ENCODE measurements around the gene BCKDHA. TPM values are rescaled to one million over a fixed set of nuclear protein-coding genes. Genes with fewer than 3 reads are reported as not detected.

The BCKDHA gene
- total and polyA plus RNA-seq, 9 of the 15 experiments (the other 6 are each of a cell fraction or from before 2014, with no cell fraction given), result 4.5 to 52.5 (median 14.1) TPM

DNA sequence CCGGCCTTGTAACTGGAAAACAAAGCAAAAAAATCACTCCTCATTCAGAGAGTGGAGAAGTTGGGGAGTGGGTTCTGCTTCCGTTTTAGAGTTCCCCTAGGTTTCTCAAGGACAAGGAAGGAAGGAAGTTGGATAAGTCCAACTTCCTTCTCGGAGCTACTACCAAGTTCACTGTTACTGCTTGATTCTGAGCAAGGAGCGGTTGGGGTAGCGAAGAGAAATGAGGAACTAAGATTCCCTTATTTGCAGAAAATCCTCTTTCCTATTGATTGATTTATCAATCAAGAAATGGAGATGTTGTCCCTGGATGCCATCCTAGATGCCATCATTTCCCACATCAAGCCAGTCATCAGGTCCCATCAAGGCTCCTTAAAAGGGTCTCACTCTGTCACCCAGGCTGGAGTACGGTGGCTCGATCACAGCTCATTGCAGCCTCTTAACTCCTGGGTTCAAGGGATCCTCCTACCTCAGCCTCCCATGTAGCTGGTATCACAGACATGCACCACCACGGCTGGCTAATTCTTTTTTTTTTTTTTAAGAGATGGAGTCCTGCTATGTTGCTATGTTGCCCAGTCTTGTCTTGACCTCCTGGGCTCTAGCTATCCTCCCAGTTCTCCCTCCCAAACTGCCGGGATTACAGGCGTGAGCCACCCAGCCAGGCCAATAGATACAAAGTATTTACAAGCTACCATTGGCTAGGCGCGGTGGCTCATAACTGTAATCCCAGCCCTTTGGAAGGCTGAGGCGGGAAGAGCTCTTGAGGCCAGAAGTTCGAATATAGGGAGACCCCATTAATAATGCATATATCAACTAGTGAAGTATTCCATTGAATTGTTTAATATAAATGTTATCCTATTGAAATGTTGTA is 32.9 kb upstream of the BCKDHA start (continued):
- TF ChIP-seq, protein P1, sequence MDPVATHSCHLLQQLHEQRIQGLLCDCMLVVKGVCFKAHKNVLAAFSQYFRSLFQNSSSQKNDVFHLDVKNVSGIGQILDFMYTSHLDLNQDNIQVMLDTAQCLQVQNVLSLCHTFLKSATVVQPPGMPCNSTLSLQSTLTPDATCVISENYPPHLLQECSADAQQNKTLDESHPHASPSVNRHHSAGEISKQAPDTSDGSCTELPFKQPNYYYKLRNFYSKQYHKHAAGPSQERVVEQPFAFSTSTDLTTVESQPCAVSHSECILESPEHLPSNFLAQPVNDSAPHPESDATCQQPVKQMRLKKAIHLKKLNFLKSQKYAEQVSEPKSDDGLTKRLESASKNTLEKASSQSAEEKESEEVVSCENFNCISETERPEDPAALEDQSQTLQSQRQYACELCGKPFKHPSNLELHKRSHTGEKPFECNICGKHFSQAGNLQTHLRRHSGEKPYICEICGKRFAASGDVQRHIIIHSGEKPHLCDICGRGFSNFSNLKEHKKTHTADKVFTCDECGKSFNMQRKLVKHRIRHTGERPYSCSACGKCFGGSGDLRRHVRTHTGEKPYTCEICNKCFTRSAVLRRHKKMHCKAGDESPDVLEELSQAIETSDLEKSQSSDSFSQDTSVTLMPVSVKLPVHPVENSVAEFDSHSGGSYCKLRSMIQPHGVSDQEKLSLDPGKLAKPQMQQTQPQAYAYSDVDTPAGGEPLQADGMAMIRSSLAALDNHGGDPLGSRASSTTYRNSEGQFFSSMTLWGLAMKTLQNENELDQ (CRISPR knock-in tag; IDR thresholded peaks at IDR 0.05; ENCODE audit: borderline replicate concordance), result no peak
- TF ChIP-seq, protein P2, sequence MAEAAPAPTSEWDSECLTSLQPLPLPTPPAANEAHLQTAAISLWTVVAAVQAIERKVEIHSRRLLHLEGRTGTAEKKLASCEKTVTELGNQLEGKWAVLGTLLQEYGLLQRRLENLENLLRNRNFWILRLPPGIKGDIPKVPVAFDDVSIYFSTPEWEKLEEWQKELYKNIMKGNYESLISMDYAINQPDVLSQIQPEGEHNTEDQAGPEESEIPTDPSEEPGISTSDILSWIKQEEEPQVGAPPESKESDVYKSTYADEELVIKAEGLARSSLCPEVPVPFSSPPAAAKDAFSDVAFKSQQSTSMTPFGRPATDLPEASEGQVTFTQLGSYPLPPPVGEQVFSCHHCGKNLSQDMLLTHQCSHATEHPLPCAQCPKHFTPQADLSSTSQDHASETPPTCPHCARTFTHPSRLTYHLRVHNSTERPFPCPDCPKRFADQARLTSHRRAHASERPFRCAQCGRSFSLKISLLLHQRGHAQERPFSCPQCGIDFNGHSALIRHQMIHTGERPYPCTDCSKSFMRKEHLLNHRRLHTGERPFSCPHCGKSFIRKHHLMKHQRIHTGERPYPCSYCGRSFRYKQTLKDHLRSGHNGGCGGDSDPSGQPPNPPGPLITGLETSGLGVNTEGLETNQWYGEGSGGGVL (CRISPR knock-in tag; IDR thresholded peaks at IDR 0.05), result no peak
- no peak for TF ChIP-seq CEBPG (CRISPR knock-in tag; IDR thresholded peaks at IDR 0.05)
- TF ChIP-seq CEBPG (tag; conservative IDR thresholded peaks at IDR 0.05 in 1 of 2, IDR thresholded peaks at IDR 0.05 in 1 of 2), result no peak
- TF ChIP-seq BCOR (IDR thresholded peaks at IDR 0.05), result peak; percentile 93
- no peak for TF ChIP-seq ZC3H11A (IDR thresholded peaks at IDR 0.05; ENCODE audit: low read depth, low read length)
- TF ChIP-seq ZNF165 (CRISPR knock-in tag; IDR thresholded peaks at IDR 0.05; ENCODE audit: borderline replicate concordance), result no peak
- no peak for TF ChIP-seq KLF1 (tag; IDR thresholded peaks at IDR 0.05)
- no peak for TF ChIP-seq GATAD2B (IDR thresholded peaks at IDR 0.05; ENCODE audit: borderline replicate concordance)
- no peak for TF ChIP-seq CCNT2 (IDR thresholded peaks at IDR 0.05; ENCODE audit: borderline replicate concordance, extremely low read depth, insufficient read length, low read depth, low read length)
- TF ChIP-seq ASH1L (IDR thresholded peaks at IDR 0.05; ENCODE audit: borderline replicate concordance, low read depth, partially characterized antibody), result no peak
- TF ChIP-seq SMAD4 (CRISPR knock-in tag; conservative IDR thresholded peaks at IDR 0.05), result no peak
- no peak for TF ChIP-seq RAD21 (CRISPR knock-in tag; conservative IDR thresholded peaks at IDR 0.05 in 1 of 2, IDR thresholded peaks at IDR 0.05 in 1 of 2)
- no peak for TF ChIP-seq ZNF146 (CRISPR knock-in tag; IDR thresholded peaks at IDR 0.05; ENCODE audit: unreplicated experiment)
- TF ChIP-seq ZNF316 (IDR thresholded peaks at IDR 0.05), result no peak
- TF ChIP-seq ILF3 (IDR thresholded peaks at IDR 0.05; ENCODE audit: borderline replicate concordance), result no peak
- no peak for TF ChIP-seq BRCA1 (IDR thresholded peaks at IDR 0.05)
- TF ChIP-seq BRCA1 (CRISPR knock-in tag; IDR thresholded peaks at IDR 0.05), result no peak
- TF ChIP-seq, protein P3, sequence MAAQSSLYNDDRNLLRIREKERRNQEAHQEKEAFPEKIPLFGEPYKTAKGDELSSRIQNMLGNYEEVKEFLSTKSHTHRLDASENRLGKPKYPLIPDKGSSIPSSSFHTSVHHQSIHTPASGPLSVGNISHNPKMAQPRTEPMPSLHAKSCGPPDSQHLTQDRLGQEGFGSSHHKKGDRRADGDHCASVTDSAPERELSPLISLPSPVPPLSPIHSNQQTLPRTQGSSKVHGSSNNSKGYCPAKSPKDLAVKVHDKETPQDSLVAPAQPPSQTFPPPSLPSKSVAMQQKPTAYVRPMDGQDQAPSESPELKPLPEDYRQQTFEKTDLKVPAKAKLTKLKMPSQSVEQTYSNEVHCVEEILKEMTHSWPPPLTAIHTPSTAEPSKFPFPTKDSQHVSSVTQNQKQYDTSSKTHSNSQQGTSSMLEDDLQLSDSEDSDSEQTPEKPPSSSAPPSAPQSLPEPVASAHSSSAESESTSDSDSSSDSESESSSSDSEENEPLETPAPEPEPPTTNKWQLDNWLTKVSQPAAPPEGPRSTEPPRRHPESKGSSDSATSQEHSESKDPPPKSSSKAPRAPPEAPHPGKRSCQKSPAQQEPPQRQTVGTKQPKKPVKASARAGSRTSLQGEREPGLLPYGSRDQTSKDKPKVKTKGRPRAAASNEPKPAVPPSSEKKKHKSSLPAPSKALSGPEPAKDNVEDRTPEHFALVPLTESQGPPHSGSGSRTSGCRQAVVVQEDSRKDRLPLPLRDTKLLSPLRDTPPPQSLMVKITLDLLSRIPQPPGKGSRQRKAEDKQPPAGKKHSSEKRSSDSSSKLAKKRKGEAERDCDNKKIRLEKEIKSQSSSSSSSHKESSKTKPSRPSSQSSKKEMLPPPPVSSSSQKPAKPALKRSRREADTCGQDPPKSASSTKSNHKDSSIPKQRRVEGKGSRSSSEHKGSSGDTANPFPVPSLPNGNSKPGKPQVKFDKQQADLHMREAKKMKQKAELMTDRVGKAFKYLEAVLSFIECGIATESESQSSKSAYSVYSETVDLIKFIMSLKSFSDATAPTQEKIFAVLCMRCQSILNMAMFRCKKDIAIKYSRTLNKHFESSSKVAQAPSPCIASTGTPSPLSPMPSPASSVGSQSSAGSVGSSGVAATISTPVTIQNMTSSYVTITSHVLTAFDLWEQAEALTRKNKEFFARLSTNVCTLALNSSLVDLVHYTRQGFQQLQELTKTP (IDR thresholded peaks at IDR 0.05; ENCODE audit: low read depth in 1 of 2, partially characterized antibody in 2 of 2), result peak in 1 of 2 experiments; percentile 8

Data from K562 (cell line).